ENCODE measurements around the gene LHFPL3.

LHFPL3 gene

DNA sequence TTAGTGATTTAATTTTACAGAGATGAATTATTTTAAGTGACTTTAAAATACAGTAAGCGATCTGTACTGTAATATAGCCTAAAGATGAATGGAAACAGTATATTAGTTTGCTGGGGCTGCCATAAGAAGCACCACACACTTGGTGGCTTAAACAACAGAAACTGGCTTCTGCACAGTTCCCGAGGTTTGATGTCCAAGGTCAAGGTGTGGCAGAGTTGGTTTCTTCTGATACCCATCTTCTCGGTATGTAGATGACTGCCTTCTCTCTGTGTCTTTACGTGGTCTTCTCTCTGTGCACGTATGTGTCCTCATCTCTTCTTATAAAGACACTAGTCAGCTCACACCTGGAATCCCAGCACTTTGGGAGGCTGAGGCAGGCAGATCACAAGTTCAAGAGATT lies 621.6 kb downstream of the LHFPL3 start:
- no peak for DNase-seq (ENCODE audit: extremely low spot score)
- CTCF ChIA-PET: no interaction called here
- POLR2A ChIA-PET: no interaction called here
- TF ChIP-seq ARNT (IDR thresholded peaks at IDR 0.05) (no peak), FOXM1 (IDR thresholded peaks at IDR 0.05; ENCODE audit: borderline replicate concordance) (no peak)

DNA sequence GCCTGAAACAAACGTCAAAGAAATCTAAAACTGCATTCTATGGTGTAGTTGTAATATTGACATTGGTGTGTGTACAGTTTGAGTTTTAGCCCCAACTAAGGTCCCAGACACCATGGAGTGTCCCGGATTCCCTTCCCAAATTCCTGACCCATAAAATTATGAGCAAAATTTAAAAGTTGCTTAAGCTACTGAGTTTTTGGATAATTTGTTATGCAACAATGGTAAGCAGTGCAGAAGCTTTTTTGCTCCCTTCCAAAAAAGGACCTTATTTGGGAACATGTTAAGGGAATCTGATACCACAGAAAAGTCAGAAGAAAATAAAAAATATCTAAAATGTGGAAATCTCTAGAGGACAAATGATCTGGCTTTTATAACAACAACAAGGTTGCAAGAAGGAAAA lies 622.4 kb downstream of the LHFPL3 start:
- POLR2A ChIA-PET: no interaction called here
- TF ChIP-seq BHLHE40 (IDR thresholded peaks at IDR 0.05; ENCODE audit: borderline replicate concordance): no peak
- TF ChIP-seq CTBP1 (IDR thresholded peaks at IDR 0.05; ENCODE audit: borderline replicate concordance): no peak
- no peak for TF ChIP-seq FOXA1 (IDR thresholded peaks at IDR 0.05)
- no peak for TF ChIP-seq TARDBP (IDR thresholded peaks at IDR 0.05)
- TF ChIP-seq FOXM1 (IDR thresholded peaks at IDR 0.05; ENCODE audit: borderline replicate concordance): no peak
- TF ChIP-seq, protein P1, sequence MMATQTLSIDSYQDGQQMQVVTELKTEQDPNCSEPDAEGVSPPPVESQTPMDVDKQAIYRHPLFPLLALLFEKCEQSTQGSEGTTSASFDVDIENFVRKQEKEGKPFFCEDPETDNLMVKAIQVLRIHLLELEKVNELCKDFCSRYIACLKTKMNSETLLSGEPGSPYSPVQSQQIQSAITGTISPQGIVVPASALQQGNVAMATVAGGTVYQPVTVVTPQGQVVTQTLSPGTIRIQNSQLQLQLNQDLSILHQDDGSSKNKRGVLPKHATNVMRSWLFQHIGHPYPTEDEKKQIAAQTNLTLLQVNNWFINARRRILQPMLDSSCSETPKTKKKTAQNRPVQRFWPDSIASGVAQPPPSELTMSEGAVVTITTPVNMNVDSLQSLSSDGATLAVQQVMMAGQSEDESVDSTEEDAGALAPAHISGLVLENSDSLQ (IDR thresholded peaks at IDR 0.05): no peak
- TF ChIP-seq HDGF (IDR thresholded peaks at IDR 0.05; ENCODE audit: borderline replicate concordance): no peak
- TF ChIP-seq SUZ12 (IDR thresholded peaks at IDR 0.05): no peak
- no peak for TF ChIP-seq ARNT (IDR thresholded peaks at IDR 0.05)
- no peak for TF ChIP-seq ELF4 (IDR thresholded peaks at IDR 0.05)
- no peak for TF ChIP-seq LEF1 (IDR thresholded peaks at IDR 0.05; ENCODE audit: borderline replicate concordance)
- no peak for DNase-seq (ENCODE audit: extremely low spot score)
- CTCF ChIA-PET: no interaction called here

DNA sequence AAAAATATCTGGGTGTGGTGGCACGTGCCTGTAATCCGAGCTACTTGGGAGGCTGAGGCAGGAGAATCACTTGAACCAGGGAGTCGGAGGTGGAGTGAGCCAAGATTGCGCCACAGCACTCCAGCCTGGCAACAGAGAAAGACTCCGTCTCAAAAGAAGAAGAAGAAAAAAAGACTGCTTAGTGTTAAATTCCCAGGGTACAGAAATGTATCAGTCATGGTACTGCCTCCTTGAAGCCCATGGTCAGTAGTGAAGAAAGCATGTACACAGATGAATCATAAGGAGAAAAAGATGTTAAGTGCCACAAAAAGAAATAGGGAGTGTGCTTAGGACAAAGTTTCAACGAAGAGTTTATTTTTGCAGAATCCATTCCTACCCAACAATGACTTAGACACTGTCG lies 623.1 kb downstream of the LHFPL3 start:
- CTCF ChIA-PET: no interaction called here
- TF ChIP-seq FOXK2 (IDR thresholded peaks at IDR 0.05) (no peak), ELF4 (IDR thresholded peaks at IDR 0.05) (no peak), ARNT (IDR thresholded peaks at IDR 0.05) (no peak), SP1 (IDR thresholded peaks at IDR 0.05) (no peak)
- POLR2A ChIA-PET: no interaction called here
- DNase-seq (ENCODE audit: extremely low spot score): no peak

DNA sequence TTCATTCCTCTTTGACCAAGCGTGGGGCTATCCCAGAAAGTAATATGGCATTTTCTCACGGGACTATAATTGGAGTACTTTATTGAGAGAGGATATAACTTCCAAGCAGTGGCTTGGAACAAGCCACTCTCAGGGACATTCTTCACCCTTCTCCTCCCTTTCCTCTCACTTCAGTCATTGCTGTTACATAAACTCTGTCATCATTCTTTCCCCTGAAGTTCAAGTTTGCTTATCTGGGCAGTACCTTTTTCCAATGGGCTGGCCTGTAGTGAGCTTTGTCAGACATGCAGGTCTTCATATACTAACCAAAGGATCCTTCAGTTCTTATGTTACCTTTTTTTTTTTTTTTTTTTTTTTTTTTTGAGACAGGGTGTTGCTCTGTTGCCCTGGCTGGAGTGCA lies 626.9 kb downstream of the LHFPL3 start:
- ChIA-PET CTCF (no interaction called here), POLR2A (no interaction called here)
- no peak for DNase-seq (ENCODE audit: extremely low spot score)
- no peak for TF ChIP-seq TARDBP (IDR thresholded peaks at IDR 0.05)
- TF ChIP-seq ARNT (IDR thresholded peaks at IDR 0.05): no peak
- no peak for TF ChIP-seq BHLHE40 (IDR thresholded peaks at IDR 0.05; ENCODE audit: borderline replicate concordance)
- no peak for TF ChIP-seq ELF4 (IDR thresholded peaks at IDR 0.05)
- TF ChIP-seq FOXM1 (IDR thresholded peaks at IDR 0.05; ENCODE audit: borderline replicate concordance): no peak
- no peak for TF ChIP-seq SUZ12 (IDR thresholded peaks at IDR 0.05)
- no peak for TF ChIP-seq CTBP1 (IDR thresholded peaks at IDR 0.05; ENCODE audit: borderline replicate concordance)
- no peak for TF ChIP-seq LEF1 (IDR thresholded peaks at IDR 0.05; ENCODE audit: borderline replicate concordance)
- no peak for TF ChIP-seq ZNF384 (IDR thresholded peaks at IDR 0.05)
- TF ChIP-seq FOXA1 (IDR thresholded peaks at IDR 0.05): no peak

All from HEK293T (cell line).